HG02642 (cell line): ENCODE results near the gene ASB10.

Source experiments
- ATAC-seq: cut with Tn5 transposase; IDR thresholded peaks from one replicate; pipeline ENCODE4 v1.9.1; 2021; ENCODE audit warnings: mild to moderate bottlenecking; ENCODE audit not compliant: unreplicated experiment, poor library complexity

The ASB10 gene

DNA sequence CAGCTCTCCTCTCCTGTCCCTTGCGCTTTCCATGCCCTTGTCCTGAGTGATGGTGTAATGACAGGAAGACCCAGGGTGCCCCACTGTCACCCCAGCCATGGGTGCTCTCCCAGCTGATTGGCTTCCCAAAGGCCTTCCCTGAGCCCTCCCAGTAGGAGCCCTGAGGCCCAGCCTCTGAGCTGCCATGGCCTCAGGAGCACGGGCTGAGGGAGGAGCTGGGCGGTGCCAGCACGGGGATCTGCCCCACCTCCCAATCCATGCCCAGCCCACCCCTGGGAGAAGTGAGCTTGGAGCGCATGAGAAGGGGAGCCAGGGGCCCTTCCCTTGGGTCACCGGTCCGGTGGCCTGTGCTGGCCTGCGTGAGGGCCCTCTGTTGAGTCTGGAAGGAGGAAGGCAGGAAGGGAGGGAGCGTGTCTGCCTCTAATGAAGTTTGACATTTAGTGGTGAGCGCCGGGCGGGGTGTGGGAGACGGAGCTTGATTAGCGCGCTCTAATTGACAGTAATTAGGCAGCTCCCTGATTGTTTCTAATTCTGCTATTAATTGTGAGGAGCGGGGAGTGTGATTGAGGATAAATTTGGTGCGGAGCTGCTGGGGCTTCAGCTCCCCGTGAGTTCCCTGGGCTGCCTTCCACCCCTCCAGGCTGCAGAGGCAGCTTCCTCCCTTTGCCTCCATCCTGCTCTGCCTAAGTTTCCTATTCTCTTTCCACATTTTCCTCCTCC is 47.8 kb downstream of the ASB10 start:
- ATAC-seq, result no peak

DNA sequence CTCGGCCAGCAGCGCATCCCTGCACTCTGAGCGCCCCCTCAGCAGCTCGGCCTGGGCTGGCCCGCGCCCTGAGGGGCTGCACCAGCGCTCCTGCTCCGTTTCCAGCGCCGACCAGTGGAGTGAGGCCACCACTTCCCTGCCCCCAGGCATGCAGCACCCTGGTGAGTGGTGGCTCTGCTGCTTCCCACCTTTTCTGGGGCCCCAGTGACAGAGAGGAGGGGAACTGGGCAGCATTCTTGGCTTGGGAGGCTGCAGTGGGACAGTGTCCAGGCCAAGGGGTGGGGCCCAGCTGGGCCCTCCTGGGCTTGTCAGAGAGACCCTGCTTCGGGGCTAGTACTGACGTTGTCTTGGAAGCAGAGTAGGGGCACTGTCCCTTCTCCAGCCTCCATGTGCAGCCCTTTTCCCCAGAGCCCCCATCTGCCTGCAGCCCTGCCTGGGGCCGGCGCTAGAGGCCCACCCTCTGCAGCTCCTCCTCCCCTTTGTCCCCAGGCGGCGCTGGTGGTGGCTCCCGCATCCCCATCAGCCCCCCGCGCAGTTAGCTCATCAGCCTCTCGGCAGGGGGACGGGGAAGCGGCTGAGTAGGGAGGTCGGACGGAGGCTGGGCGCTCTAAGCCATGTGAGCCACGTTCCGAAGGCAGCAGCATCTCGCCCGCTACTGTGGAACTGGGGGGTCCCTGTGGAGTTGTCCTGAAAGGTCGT is 48.7 kb downstream of the ASB10 start:
- no peak for ATAC-seq

DNA sequence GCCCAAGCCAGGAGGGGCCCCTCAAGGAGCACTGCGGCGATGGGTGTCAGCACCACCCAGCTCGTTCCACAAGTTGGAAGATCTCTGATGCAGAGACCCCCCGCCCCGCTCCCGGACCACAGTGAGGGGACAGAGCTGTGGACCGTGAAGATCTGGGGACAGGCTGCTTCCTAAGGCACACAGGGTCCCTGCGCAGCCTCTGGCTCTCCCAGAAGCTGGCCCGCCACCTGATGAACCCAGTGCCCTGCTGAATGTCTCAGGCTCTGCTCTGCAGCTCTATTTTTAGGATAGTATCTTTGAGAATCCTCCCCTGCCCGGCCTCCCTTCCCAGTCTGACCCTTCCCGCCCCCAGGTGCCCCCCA is 49.3 kb downstream of the ASB10 start:
- no peak for ATAC-seq

DNA sequence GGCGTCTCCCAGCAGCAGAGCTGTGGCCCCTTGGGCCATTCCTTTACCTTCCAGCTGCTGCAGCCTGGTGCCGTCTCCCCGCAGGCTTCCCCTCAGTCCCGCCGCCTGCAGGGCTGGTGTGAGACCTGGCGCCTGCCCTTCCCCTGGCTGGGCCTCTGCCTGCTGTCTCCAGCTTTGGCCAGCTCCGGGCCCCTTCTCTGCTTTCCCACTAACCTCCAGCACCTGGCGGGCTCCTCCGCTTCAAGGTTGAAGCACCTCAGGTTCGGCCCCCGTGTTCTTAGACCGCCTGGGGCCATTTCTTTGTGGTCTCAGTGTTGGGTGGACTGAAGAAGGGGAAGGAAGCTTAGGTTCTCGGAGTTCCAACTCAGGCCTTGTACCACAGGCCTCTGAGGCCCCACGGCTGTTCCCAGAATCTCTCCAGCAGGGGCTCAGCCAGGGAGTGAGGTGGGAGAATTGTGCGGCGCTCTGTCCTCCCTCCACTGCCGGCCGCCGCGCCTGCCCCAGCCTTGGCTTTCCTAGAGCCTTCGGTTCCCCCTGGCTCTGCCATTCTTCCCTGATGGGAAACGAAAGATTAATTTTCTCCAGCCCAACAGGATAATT is 49.9 kb downstream of the ASB10 start:
- ATAC-seq, result no peak

DNA sequence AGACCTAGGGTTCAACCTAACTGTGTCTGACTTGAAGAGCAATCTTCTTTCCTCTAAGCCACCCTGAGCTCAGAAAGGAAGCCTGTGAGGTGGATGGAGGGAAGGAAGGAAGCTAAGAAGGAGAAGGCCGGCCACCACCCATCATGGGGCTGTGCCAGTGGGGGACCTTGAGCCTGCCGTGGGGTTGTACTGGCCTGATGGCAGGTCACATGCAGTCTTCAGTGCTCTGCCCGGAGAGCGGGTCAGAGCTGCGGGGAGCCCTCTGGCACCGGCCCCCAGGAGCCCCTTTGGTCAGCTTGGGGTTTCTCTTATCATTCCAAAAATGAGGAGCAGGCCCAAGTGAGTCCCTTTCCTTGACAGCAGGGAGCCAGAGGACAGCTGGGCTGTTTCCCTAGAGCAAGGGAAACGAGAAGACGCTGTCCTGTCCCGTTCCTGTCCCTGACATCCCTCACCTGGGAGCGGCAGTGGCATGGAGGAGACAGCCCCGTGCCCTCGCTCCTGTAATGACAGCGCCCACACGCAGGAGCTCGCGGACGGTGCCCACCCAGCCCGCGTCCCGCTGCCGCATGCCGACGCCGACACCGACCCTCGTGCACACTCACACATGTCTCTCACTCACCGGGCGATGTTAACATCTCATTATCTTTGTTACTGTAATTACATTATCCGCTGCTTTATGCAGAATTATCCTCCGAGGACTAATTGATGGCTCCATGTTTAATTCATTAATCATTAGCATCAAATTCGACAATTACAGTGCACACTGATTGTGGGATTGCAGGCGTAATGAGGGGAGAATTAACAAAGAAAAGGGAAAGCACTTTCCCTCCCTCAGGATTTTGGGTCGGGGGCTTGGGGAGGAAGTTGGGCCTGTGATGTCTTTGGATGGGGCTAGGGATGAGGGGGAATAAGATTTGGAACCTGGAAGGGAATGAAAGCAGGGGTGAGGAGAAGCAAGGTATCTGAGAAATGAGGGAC is 50.9 kb downstream of the ASB10 start:
- no peak for ATAC-seq

DNA sequence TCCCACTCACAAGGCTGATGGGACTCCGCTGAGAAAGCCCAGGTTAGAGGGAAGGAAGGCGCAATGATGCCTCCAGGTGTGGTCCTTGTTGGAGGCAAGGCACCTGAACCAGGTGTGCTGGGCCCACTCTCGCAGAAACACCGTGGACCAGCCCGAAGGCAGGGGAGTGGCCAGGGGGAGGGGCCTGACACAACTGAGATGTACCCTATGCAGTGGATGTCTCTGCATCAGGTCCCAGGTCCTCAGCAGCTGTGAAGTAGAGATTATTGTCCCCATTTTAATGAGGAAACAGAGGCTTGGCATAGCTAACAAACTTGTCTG is 51.6 kb downstream of the ASB10 start:
- ATAC-seq, result no peak

DNA sequence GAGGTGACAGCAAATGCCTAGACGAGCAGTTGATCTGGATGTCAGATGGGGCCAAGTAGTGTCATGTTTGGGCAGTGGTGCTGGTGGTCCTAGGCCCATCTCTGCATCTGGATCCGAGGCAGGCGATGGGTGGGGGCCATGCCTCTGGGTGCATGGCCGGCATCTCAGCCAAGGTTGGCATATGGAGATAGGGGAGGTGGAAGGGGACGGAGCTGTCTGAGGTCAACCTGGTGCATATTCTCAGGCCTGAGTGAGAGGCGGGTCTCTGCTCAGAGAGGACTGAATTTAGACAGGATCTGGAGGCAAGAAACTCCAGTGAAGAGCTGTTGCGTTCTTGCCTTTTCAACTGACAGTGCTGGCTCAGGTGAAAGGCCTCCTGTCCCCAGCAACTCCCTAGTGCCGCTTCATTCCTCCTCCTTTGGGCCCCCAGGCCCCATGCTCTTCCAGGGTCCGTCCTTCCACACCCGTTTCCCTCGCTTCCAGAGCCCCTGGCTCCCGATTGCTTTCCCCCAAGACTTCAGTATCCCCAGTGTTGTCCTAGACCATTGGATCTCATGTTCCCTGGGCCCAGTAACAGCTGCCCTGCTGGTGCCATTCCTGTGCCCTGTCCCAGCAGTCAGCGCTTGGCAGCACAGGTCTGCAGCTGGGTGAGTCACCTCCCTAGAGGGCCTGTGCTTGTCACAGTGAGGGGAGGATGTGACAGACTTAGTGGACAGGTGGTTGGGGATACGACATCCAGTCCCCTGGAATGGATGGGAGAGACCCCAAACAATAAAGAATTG is 52.1 kb downstream of the ASB10 start:
- ATAC-seq, result no peak

DNA sequence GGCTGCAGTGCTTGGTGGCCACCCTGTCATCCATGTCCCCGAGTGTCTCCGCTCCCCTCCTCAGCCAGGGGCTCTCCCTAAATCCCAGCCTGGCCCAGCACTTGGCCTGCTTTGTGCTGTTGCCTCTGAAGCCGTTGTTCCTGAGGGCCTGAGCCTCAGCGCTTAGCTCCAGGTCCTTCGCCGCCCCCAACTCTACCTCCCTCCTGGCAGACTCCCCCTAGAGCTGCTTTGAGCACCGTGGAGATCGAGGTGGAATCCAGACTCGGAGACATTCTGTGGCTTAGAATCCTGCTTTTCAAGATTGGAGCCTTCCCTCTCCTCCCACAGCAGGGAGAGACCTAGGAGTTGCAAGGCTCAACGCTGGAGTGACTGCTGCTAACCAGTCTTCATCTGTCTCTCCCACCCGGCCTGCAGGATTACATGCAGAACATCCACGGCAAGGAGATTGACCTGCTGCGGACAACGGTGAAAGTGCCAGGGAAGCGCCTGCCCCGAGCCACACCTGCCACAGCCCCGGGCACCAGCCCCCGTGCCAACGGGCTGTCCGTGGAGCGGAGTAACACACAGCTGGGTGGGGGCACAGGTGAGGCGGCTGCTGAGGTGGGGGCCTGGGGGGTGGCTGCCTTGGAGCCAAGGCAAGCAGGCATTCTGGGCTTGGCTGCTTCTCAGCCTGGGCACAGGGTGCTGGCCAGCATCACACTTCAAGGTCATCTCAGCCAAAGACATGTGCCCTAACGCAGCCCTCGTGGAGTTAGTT is 52.9 kb downstream of the ASB10 start:
- ATAC-seq, result no peak

DNA sequence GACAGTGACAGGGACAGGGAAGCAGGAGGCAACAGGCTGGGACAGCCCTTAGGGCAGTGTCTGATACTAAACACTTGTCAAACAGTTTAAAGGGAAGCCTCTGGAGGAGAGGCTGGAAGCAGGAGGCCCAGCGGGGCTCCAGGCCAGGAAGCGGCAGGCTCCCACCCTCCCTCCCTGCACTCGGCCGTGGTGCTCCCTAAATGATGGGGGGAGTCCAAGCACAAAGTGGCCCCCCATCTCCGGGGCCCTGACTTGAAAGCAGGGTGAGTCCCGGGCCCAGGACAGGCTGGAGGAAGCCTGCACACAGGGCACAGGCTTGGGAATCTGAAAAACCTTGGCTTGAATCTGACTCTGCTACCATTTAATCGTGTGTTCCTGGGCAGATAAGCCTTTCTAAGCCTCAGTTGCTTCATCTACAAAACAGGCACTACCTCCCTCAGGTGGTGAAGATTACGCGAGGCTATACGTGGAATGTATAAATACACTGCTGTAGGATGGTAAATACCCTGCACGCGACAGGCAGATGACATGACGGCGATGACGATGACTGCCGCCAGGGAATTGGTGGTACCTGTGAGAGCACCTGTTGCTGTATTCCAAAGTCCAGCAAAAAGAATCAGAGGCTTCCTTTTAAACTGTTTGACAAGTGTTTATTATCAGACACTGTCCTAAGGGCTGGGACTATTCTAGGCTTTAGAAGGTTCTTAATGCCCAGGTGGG is 53.6 kb downstream of the ASB10 start:
- no peak for ATAC-seq

DNA sequence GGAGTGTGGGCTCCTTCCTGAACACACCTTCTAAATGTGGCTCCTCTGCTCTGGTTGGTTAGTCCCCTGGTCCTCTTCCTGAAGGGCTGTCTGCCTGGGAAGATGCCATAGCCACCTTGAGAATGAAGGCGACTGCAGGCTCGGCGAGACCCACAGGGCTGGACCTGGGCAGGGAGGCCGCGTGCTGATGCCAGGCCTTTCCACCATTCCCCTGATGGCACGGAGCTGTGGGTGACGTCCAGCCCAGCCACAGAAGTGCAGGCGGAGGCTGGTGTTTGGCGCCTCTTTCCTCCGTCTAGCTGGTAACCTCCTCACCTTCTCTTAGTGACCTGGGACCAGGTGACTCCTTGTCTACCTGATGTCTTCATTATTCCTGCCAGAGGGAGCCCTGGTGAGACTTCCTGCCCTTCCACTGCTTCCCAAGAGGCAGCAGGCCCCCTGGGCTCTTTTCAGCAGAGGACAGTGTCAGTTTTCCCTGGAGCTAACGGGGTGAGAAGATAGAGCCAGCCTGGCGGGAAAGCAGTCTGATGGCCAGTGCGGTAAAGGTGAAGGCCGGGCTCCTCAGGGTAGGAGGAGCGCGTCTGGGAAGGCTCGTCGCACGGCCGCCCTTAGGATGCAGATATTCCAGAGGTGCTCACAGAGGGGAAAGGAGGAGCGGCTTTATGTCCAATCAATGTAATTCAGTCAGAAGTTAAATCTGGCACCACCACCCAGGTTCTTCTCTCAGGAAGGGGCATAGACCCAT is 54.4 kb downstream of the ASB10 start:
- ATAC-seq, result no peak

DNA sequence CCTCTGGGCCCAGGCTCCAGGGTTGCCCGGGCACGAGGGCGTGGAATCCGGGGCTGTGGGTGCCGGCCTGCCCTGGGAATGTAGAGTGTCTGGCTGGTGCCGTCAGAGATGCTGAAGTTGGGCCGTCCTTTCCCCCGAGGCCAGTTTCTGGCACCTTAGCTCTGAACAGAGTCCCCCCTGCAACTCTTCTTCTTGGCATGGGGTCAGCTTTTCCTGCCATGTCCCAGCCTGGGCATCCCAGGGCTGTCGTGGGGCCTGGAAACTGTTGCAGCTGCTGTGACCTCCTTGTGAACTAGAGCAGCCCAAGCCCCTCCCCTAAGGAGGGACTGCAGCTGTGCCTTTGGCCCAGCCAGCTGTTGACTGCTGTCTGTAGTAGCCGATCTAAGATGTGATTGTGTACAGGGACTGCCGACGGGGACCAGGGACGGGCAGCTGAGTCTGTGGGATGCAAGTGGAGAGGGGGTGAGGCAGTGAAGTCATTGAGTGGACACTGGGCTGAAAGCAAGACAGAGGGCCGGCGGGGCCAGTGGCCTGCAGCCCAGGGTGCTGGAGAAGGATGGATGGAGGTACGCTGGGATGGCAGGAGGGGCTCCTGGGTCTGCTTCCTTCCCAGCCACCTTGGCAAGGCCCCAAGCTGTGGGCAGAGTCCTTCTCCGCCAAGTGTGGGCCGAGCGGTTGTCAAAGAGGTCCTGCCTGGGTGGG is 55.3 kb downstream of the ASB10 start:
- ATAC-seq, result no peak

DNA sequence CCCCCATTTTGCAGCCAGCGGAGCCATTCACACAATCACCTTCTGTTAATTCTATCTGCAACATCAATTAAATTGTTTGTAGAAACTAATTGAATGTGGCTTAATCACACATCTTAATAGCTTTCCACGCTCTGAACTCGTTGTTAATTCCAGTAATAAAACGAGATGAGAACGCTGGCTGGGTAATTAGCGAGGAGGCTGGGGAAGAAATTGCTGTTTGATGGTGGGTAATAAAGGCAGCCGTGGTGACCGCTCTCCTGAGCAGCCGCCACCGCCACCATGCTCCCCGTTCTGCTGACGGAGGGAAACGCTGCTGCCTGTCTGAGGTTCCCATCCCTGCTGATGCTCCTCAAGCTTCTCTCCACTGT is 55.8 kb downstream of the ASB10 start:
- no peak for ATAC-seq

DNA sequence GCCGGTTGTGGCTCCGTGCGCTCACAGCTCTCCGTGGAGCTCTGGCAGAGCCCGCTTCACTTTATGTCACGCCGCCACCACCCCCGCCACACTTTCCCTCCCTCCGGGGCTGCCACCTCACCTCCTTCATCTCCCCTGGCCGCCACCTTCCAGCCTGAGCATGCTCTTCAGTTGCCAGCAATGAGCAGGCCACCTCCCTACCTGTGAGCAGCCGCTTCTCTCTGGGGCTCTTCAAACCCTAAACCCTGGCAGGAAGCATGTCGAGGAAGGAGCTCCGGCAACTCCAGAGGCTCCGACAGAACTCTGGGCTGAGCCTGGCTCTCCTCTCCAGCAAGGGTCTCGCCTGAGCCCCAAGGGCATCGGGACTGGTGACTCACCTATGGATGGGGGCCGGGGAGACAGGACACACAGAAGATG is 56.3 kb downstream of the ASB10 start:
- no peak for ATAC-seq

DNA sequence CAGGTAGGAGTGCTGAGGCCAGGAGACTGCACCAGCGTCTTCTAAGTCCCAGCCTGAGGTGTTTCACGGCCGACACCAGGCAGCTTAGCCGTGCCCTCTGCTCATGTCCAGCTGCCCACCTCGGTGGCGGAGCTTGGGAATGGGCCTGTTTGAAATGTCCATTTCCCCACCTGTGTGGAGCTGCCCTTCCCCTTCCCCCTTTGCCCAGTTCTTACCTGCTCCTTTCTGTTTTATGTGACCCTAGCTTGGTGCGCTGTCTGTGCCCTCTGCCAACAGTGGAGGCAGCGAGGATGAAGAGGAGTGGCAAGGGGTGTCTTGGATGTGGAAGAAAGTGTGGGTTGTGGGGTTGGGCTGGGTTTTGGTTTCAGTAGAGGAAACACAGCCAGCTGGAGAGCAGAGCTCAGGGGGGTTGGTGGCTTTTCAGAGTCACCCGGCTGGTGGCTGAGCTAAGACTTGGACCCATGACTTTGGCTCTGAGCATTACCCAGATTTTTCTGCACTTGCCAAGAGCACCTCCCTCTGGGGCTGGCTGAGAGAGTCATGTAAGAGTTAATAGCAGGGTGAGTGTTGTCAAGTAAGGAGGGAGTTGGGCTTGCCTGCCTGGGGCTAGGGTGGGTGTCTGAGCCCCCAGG is 57.0 kb downstream of the ASB10 start:
- no peak for ATAC-seq

DNA sequence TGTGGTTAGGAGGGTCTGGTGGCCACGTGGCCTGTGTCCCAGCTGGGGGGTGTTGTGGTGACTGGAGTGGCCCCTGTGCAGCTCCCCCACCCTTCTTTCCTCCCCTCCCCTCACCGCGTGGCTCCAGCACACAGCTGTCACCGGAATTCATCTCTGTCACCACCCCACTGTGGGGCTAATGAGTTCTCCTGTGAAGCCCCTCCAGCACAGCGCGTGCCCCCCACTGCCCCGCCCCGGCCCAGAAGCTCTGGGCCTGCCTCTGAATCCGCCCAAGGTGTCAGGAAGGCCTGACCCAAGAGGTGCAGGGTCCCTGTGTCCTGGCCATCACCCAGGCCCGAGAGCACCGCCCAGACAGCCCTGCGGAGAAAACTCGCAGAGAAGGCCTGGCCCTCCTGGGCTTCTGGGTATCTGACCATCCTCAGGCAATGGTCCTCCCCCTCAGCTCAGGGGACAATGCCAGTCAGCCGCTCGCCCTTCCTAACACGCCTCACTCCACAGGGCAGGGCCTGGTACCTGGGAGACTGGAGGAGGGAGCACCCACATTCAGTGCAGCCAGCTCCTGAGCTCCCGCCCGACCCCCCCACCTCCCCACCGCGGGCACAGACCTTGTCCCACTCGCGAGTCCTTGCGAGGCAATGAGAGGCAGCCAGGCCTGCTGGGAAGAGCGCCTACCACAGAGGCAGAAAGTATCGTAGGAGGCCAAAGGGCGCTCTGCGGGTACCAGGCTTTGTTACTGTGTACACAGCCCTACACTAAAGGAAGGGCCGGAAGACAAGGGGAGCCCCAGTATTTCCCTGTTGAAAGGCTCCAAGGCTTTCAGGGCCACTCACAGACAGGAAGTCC is 57.7 kb downstream of the ASB10 start:
- no peak for ATAC-seq

DNA sequence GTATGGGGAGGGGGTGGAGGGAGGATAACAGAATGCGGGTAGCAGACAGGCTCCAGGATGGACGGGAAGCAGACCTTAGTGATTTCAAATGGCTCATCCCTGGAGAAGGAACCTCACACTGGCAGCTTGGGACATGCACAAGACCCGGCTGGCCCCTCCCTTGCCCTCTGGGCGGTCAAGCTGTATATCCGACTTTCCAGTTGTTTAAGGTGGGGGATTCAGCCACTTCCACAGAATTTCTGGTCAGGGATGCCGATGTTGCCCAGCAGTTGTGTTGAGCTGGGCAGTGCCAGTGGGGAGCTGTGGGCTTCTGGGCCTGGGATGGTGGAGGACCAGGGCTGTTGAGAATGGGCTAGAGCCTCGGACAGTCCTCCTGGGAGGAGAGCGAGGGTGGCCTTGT is 58.3 kb downstream of the ASB10 start:
- no peak for ATAC-seq
